Activated T-cell treated with anti-CD3 and anti-CD28 coated beads, Interleukin-2, amount 50 U/mL, for 72 hours (primary cell): Measurements from ENCODE around the gene EXPH5. TPM values are rescaled to one million over a fixed set of nuclear protein-coding genes. Genes with fewer than 3 reads are reported as not detected.
"Not testable (repeated sequence)": the region's sequence is repeated elsewhere in the genome, so short reads cannot be mapped to it uniquely, and the experiment has no call there.

ENCODE experiments used
- ATAC-seq, 2 donors: fragments of 150-1000 bp; cut with Tn5 transposase; replicated peaks in 1 of 2; 2 replicates each; pipeline ENCODE4 v1.10.0; 2021; ENCODE audit warnings: moderate library complexity in 2 of 2, mild to moderate bottlenecking in 1 of 2
- DNase-seq, 2 donors: peaks; one replicate each; pipeline ENCODE4 v3.0.0; 2021 to 2022; ENCODE audit warnings: mixed read lengths in 1 of 2
- H3K27ac Mint-ChIP-seq: one replicate; pipeline ENCODE4 v1.8.0; 2022; ENCODE audit warnings: mild to moderate bottlenecking, moderate library complexity, mixed read lengths
- H3K27me3 Mint-ChIP-seq: one replicate; pipeline ENCODE4 v1.8.0; 2022; ENCODE audit warnings: low read depth, mixed read lengths
- H3K36me3 Mint-ChIP-seq, 2 donors: one replicate each; pipeline ENCODE4 v1.8.0; 2022; ENCODE audit warnings: mixed read lengths in 2 of 2, mild to moderate bottlenecking in 1 of 2; ENCODE audit not compliant: insufficient read depth in 2 of 2
- H3K4me1 Mint-ChIP-seq: one replicate; pipeline ENCODE4 v1.8.0; 2022; ENCODE audit warnings: low read depth, mixed read lengths
- H3K4me3 Mint-ChIP-seq, 2 donors: one replicate each; pipeline ENCODE4 v1.8.0; 2022; ENCODE audit warnings: mild to moderate bottlenecking in 2 of 2, mixed read lengths in 2 of 2, moderate library complexity in 2 of 2
- H3K9me3 Mint-ChIP-seq, 2 donors: one replicate each; pipeline ENCODE4 v1.8.0; 2022; ENCODE audit warnings: mixed read lengths in 2 of 2
- total RNA-seq, 2 donors: library from RNA; stranded (reverse); gene quantifications; one replicate each; pipeline ENCODE4 v1.2.3, GENCODE V29; 2022

EXPH5 gene
- total RNA-seq, 2 donors from 2014 or later: 4.3 to 5.7 TPM

DNA sequence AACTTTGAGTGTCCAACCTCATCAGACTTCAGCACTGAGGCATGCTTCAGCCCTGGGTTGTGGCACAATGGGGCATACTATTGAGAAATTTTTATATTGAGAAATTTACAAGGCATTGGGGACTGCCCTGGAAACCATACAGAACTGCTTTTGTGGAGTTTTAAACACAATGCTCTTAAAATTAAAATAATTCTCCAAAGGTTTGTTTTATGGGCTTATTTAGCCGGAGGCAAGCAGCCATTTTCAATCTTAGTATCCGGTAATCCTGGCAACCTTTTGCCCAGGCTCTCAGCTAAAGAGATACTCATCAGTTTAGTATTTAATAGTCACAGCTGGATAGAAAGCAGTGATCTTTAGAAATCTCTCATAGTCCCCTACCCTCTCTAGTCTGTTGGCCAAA lies 3.1 kb upstream of the EXPH5 start:
- no peak for DNase-seq
- Mint-ChIP-seq H3K9me3 (no peaks in the 10 kb centered on the region), H3K36me3 (peaks cover 3 to 4% of the 10 kb centered on the region in 2 donors), H3K4me1 (peaks cover 10% of the 10 kb centered on the region), H3K27ac (no peak overlapping the region), H3K27me3 (peaks cover 19% of the 10 kb centered on the region), H3K4me3 (no peak overlapping the region)
- ATAC-seq: no peak

DNA sequence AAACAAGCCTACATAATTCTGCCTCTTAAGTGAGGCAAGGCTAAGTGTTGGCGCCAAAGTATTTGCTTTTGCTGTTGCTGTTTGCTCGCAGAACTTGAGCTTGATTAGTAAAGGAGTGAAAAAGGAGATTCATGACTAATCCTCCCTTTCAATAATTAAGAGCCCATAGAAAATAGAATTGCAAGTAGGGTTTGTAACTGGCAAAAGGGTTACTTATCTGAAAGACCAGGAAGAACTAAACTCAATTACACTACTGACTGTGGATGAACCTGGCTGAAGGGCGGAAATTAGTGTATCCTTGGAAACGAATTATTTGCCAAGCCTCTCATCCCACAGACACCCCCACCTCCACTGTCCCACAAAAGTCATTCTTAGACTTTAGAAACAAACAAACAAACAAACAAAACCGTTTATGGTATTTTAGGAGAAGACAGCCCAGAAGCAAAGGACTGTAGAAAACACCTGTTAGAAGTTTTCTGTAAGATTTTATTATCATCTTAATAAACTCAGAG lies 411 bp upstream of the EXPH5 start:
- no peak overlapping the region for H3K27ac Mint-ChIP-seq
- H3K9me3 Mint-ChIP-seq: no peaks in the 10 kb centered on the region
- peak overlapping the region; percentile 92 to 98 for H3K4me3 Mint-ChIP-seq
- H3K27me3 Mint-ChIP-seq: peaks cover 19% of the 10 kb centered on the region
- peaks cover 3 to 4% of the 10 kb centered on the region in 2 donors for H3K36me3 Mint-ChIP-seq
- peaks cover 10% of the 10 kb centered on the region for H3K4me1 Mint-ChIP-seq
- ATAC-seq: no peak
- DNase-seq: no peak

DNA sequence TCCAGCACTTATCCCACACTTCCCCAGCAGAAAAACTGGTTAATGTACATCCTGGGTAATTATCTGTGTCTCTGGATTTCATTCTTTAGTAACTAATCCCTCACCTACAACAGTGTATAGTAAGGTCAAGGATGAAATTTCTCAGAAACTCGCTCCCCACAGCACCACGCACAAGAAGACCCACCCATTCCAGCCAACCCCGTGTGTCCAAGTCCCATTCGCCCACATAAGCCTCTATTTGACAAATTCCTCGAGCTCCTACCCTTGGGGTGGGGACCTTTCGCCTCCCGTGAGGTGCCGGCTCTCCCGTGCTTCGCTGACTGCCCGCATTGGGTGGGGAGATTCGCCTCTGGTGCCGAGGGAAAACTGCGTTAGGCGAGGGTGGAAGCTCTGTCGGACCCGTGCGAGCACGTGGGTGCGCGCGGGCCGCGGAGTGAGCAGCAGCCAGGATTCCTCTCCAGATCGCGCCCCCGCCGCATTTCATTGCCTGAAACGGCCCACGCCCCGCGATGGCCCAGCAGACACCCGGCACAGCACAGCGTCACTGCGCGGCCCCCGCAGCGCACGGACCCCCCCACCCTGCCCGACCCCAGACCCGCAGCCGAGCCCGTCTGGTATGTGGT lies 866 bp downstream of the EXPH5 start:
- Mint-ChIP-seq H3K27ac (no peak overlapping the region), H3K4me3 (peak overlapping the region; percentile 92 to 98), H3K36me3 (peaks cover 3 to 4% of the 10 kb centered on the region in 2 donors), H3K4me1 (peaks cover 10% of the 10 kb centered on the region), H3K9me3 (no peaks in the 10 kb centered on the region), H3K27me3 (peaks cover 19% of the 10 kb centered on the region)
- ATAC-seq: peak; percentile 48 to 51
- DNase-seq: peak; percentile 50 to 52

DNA sequence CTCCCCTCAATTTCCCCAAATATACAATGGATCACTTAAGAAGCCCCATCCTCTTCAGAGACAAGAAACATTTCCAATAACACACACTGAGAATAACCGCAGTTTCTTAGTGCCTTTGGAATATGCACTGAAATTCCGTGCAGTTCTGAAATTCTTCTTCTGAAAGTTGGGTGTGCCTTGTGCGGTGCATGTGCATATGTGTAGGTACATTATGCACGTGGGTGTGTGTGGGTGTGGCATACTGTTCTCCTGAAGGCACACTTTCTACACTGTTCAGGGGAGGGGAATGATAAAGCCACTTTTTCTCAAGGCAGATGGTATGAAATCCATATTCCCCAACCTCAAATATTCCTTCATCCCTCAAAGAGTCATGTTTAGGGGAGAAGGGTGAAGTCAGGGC lies 1.7 kb downstream of the EXPH5 start:
- peaks cover 10% of the 10 kb centered on the region for H3K4me1 Mint-ChIP-seq
- no peaks in the 10 kb centered on the region for H3K9me3 Mint-ChIP-seq
- ATAC-seq (no peak), DNase-seq (no peak)
- peaks cover 19% of the 10 kb centered on the region for H3K27me3 Mint-ChIP-seq
- peak overlapping the region; percentile 92 to 98 for H3K4me3 Mint-ChIP-seq
- peaks cover 3 to 4% of the 10 kb centered on the region in 2 donors for H3K36me3 Mint-ChIP-seq
- no peak overlapping the region for H3K27ac Mint-ChIP-seq

DNA sequence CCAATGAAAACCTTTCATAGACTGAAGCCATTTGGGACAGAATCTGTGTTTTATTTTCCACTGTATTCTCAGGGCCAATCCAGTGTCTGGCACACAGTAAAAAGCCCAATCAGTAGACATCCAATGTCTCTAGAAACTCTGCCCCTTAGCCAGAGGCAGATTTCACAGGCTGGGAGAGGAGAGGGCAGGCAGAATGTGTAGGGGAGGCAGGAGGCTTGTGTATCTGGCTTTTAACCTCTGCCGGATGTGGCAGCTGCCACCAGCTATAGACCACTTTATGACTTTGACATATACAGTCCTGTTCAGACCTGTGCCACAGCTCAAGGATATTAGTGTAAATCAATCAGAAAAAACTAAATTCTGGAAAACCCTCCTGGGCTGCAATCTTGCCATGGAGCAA lies 4.4 kb downstream of the EXPH5 start:
- no peak for DNase-seq
- Mint-ChIP-seq H3K36me3 (peaks cover 3 to 4% of the 10 kb centered on the region in 2 donors), H3K4me1 (peaks cover 10% of the 10 kb centered on the region), H3K27me3 (no peaks in the 10 kb centered on the region), H3K9me3 (no peaks in the 10 kb centered on the region), H3K27ac (no peak overlapping the region), H3K4me3 (no peak overlapping the region)
- ATAC-seq: no peak

DNA sequence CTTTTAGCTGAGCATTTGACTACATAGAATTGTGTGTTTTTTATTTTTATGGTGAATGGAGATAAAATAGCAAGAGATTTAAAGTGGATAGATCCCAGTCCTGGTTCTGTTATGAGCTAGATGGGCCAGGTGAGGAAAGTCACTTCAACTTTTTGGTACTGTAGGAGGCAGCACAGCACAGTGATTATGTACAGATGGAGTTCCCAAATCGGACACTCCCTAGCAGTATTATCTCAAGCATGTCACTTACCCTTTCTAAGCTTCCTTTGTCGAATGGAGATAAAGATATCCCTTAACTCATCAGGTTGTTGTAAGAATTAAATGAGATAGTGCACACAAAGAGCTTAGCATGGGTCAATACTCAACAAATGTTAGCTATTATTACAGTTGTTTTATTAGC lies 5.3 kb downstream of the EXPH5 start:
- Mint-ChIP-seq H3K4me1 (peaks cover 2% of the 10 kb centered on the region), H3K27me3 (no peaks in the 10 kb centered on the region), H3K9me3 (no peaks in the 10 kb centered on the region), H3K36me3 (peaks cover under 1% of the 10 kb centered on the region in 2 donors), H3K27ac (no peak overlapping the region), H3K4me3 (no peak overlapping the region)
- ATAC-seq: no peak
- DNase-seq: no peak

DNA sequence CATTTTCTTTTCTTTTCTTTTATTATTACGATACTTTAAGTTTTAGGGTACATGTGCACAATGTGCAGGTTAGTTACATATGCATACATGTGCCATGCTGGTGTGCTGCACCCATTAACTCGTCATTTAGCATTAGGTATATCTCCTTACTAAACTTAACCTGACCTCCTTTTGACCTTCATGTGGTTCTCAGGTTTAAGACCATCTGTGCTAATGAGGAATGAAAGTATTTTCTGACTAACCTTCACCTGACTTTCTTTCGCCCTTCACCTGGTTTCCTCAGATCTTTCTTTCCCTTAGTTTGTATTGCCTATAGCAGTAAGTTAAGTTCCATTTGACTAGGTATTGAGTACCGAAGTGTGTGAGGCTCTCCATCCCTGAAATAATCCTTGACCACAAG lies 6.5 kb downstream of the EXPH5 start:
- ATAC-seq (no peak), DNase-seq (no peak)
- Mint-ChIP-seq H3K9me3 (no peaks in the 10 kb centered on the region), H3K4me3 (no peak overlapping the region), H3K27me3 (no peaks in the 10 kb centered on the region), H3K27ac (no peak overlapping the region), H3K36me3 (no peaks in the 10 kb centered on the region), H3K4me1 (no peaks in the 10 kb centered on the region)

DNA sequence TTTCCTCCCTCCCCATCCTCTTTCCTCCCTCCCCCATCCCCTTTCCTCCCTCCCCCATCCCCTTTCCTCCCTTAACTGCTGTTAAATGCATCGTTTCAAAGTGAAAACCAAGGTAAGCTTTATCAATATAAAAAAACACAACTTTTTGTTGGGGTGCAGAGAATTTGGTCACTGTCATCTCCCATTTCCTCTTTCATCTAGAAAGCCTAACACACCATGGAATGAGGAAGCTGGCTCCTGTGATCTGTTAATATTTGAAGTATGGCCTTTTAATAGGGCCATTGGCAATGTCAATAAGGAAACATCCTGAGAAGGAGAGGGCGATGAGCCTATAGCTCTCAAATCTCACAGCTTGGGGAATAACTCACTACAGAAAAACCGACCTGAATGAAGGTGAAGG lies 7.0 kb downstream of the EXPH5 start:
- Mint-ChIP-seq H3K9me3 (no peaks in the 10 kb centered on the region), H3K36me3 (no peaks in the 10 kb centered on the region), H3K27ac (no peak overlapping the region), H3K4me3 (no peak overlapping the region), H3K4me1 (no peaks in the 10 kb centered on the region), H3K27me3 (no peaks in the 10 kb centered on the region)
- DNase-seq (no peak), ATAC-seq (no peak)

DNA sequence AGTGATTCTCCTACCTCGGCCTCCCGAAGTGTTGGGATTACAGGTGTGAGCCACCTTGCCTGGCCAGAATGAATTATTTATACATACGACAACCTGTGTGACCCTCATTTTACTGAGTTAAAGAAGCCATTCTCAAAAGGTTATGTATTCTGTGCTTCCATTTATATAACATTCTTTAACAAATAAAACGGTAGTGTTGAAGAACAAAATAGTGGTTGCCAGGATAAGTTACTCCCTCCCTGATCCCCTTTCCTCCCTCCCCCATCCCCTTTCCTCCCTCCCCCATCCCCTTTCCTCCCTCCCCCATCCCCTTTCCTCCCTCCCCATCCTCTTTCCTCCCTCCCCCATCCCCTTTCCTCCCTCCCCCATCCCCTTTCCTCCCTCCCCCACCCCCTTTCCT lies 7.4 kb downstream of the EXPH5 start:
- H3K36me3 Mint-ChIP-seq, DNase-seq, H3K4me3 Mint-ChIP-seq, H3K9me3 Mint-ChIP-seq, H3K4me1 Mint-ChIP-seq, ATAC-seq, H3K27ac Mint-ChIP-seq, H3K27me3 Mint-ChIP-seq: not testable (repeated sequence)

DNA sequence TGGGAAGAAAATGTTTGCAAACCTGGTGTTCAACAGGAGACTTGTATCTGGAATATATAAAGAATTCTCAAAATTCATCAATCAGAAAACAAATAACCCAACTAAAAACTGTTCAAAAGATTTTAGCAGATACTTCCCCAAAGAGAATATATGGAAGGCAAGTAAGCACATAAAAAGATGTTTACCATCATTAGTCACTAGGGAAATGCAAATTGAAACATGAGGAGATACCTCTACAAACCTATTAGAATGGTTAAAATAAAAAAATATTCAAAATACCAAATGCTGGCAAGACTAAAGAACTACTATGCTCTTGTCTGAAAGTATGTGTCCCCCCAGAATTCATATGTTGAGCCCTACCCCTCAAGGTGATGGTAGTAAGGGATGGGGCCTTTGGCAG lies 8.6 kb downstream of the EXPH5 start:
- H3K4me1 Mint-ChIP-seq: no peaks in the 10 kb centered on the region
- H3K27me3 Mint-ChIP-seq: peaks cover under 1% of the 10 kb centered on the region
- H3K36me3 Mint-ChIP-seq: no peaks in the 10 kb centered on the region
- H3K27ac Mint-ChIP-seq: no peak overlapping the region
- H3K4me3 Mint-ChIP-seq: no peak overlapping the region
- ATAC-seq (no peak), DNase-seq (no peak)
- H3K9me3 Mint-ChIP-seq: no peaks in the 10 kb centered on the region

DNA sequence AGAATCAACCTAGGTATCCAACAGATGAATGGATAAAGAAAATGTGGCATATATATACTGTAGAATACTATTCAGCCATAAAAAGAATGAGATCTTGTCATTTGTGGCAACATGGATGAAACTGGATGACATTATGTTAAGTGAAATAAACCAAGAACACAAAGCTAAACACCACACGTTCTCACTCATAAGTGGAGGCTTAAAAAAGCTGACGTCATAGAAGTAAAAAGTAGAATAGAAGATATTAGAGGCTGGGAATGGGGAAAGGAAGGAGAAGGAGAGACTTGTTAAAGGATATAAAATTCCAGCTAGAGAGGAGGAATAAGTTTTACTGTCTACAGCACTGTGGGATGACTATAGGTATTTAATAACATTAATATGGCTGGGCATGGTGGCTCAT lies 12.9 kb downstream of the EXPH5 start:
- Mint-ChIP-seq H3K27ac (peak overlapping the region; percentile 1), H3K4me1 (no peaks in the 10 kb centered on the region), H3K4me3 (no peak overlapping the region), H3K27me3 (peaks cover 5% of the 10 kb centered on the region), H3K36me3 (peaks cover 0 to 3% of the 10 kb centered on the region in 2 donors), H3K9me3 (no peaks in the 10 kb centered on the region)
- DNase-seq: no peak
- no peak for ATAC-seq

DNA sequence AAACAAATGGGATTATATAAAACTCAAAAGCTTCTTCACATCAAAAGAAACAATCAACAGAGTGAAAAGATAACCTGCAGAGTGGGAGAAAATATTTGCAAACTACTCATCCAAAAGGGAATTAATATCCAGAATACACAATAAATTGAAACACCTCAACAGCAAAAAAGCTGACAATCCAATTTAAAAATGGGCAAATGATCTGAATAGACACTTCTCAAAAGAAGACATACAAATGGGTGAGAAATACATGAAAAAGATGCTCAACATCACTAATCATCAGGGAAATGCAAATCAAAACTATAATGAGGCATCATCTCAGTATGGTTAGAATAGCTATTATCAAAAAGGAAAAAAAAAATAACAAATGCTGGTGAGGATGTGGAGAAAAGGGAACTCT lies 13.5 kb downstream of the EXPH5 start:
- H3K4me1 Mint-ChIP-seq: no peaks in the 10 kb centered on the region

DNA sequence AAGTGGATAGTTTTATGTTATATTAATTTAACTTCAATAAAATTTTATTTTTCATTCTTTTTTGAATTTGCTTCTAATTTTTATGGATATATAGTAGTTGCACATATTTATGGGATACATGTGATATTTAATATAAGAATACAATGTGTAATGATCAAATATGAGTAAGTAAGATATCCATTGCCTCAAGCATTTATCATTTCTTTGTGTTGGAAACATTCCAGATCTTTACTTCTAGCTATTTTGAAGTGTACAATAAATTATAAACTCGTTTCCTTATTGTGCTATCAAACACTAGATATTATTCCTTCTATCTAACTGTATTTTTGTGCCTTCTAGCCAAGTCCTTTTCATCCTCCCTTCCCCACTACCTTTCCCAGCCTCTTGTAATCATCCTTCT lies 17.0 kb downstream of the EXPH5 start:
- no peaks in the 10 kb centered on the region for H3K4me1 Mint-ChIP-seq
- DNase-seq (no peak), ATAC-seq (no peak)
- peaks cover 0 to 3% of the 10 kb centered on the region in 2 donors for H3K36me3 Mint-ChIP-seq
- no peaks in the 10 kb centered on the region for H3K9me3 Mint-ChIP-seq
- H3K4me3 Mint-ChIP-seq: no peak overlapping the region
- peaks cover 5% of the 10 kb centered on the region for H3K27me3 Mint-ChIP-seq
- no peak overlapping the region for H3K27ac Mint-ChIP-seq

More for the DNA sequence above, 13.5 kb downstream of the EXPH5 start:
- DNase-seq (no peak), ATAC-seq (no peak)
- peaks cover 5% of the 10 kb centered on the region for H3K27me3 Mint-ChIP-seq
- peaks cover 0 to 3% of the 10 kb centered on the region in 2 donors for H3K36me3 Mint-ChIP-seq
- no peaks in the 10 kb centered on the region for H3K9me3 Mint-ChIP-seq
- H3K4me3 Mint-ChIP-seq: no peak overlapping the region
- H3K27ac Mint-ChIP-seq: no peak overlapping the region

DNA sequence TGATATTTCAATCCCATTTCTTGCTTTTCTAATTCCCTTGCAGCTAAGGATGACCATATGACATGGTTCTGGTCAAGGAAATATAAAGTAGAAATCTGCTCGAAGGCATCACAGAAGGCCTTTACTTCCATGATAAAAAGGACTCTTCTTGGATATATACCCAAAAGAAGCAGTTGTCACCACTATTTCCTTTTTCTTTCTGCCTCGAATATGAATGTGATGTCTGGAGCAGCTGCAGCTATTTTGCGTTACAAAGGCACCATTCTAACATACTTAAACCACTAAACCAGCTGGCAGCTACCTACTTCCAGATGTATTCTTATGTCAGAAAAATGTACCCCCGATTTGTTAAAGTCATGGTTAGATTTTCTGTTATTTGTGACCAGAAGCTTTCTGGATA lies 18.9 kb downstream of the EXPH5 start:
- Mint-ChIP-seq H3K27ac (no peak overlapping the region), H3K4me1 (no peaks in the 10 kb centered on the region), H3K27me3 (peaks cover 2% of the 10 kb centered on the region), H3K36me3 (peaks cover 0 to 3% of the 10 kb centered on the region in 2 donors), H3K4me3 (no peak overlapping the region), H3K9me3 (no peaks in the 10 kb centered on the region)
- DNase-seq: no peak
- no peak for ATAC-seq
